DND-41 (cell line): ENCODE results near the gene CPSF4.

Source experiments
- CTCF ChIP-seq: IDR thresholded peaks from 2 replicates; pipeline ENCODE4 v1.5.1; 2012; ENCODE audit warnings: borderline replicate concordance, low read length, moderate library complexity, mild to moderate bottlenecking; ENCODE audit not compliant: poor library complexity, severe bottlenecking; ENCODE audit errors: extremely low read depth
- EZH2 ChIP-seq: IDR thresholded peaks from 3 replicates; pipeline ENCODE4 v1.6.1; 2012; ENCODE audit warnings: borderline replicate concordance, low read depth, mild to moderate bottlenecking, moderate library complexity, low read length, inconsistent platforms; ENCODE audit not compliant: severe bottlenecking

- TF ChIP-seq CTCF (no peak), EZH2 (no peak)
These were observed 66.0 kb downstream of the CPSF4 start, which contains the start of gene ZKSCAN5 for GRCh38 chr7:99504603-99505323.
